ENCODE results near the gene RDM1.

RDM1 gene

DNA sequence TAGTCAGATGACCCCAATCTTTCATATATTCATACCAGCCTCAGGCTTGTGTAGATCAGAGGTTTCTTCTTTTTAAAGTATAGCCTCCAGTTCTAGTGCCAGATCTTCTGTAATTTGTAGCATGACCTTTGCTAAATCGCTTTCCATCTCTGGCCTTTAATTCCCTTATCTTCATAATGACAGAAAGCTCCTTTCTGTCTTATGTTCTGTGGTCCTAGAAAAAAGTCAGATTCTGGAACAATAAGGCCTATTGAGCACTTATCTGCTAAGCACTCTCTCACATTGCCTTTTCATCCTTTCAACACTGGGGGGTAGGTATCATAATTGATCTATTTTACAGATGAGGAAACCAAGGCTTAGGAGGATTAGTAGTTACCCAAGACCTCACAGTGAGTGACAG lies 41.5 kb upstream of the RDM1 start:
- DNase-seq, result no peak
- Histone ChIP-seq H3K79me2 (ENCODE audit: low read length) (no peaks in the 10 kb centered on the region), H3K27me3 (replicated peaks; ENCODE audit: insufficient read depth, low read length) (no peaks in the 10 kb centered on the region), H3K4me3 (ENCODE audit: low read length) (no peak overlapping the region), H2AFZ (ENCODE audit: low read length) (no peak overlapping the region), H3K4me1 (ENCODE audit: low read length) (peaks cover 15% of the 10 kb centered on the region), H3K4me2 (ENCODE audit: low read depth, low read length) (no peak overlapping the region), H3K36me3 (replicated peaks; ENCODE audit: insufficient read depth, low read length) (no peaks in the 10 kb centered on the region), H4K20me1 (ENCODE audit: insufficient read depth, low read length) (no peaks in the 10 kb centered on the region), H3K9me3 (replicated peaks; ENCODE audit: insufficient read depth, low read length) (no peaks in the 10 kb centered on the region), H3K27ac (ENCODE audit: low read length) (no peak overlapping the region), H3F3A (ENCODE audit: insufficient read depth, low read length) (no peaks in the 10 kb centered on the region), H3K9me2 (replicated peaks; ENCODE audit: insufficient read depth, low read length) (no peaks in the 10 kb centered on the region), H3K9ac (ENCODE audit: low read length) (no peak overlapping the region)
- TF ChIP-seq EZH2phosphoT487 (IDR thresholded peaks at IDR 0.05; ENCODE audit: low read length), result no peak

DNA sequence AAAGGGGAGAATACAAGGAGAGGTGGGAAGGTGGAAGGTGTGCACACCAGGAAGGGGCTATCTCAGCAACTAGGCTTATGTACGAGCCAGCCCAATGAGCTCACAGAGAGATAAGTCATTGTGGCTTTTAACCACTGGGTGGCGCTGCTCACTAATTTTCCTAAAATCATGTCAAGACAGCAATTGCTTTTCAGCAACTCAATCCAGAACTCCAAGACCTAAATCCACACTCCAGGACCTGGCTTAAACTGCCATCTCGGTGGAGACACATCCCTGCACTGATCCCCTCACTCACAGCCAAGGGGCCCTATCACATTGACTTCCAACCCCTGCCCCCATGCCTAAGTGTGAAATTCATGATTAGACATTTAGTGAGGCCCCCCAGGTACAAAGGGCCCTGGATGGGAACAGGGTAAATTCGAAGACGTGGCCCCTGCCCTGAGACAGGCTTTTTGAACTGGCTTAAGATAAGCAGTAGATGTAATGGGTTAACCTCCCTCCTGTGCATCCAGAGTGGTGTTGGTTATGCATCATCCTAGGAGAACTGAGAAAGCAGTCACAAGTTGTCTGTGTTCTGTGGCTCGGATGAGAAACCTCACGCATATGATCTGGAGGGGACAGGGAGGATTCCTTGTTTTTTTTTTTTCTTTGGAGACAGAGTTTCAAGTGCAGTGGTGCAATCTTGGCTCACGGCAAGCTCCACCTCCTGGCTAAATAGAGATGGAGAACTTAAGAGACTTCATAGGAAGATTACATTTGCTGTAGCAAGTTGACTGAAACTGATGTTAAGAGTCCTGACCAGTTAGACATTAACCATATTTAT lies 39.2 kb upstream of the RDM1 start:
- Histone ChIP-seq H2AFZ (ENCODE audit: low read length) (peak overlapping the region; percentile 42), H3K4me1 (ENCODE audit: low read length) (peaks cover 8% of the 10 kb centered on the region), H3K36me3 (replicated peaks; ENCODE audit: insufficient read depth, low read length) (no peaks in the 10 kb centered on the region), H3K4me3 (ENCODE audit: low read length) (no peak overlapping the region), H3K27me3 (replicated peaks; ENCODE audit: insufficient read depth, low read length) (no peaks in the 10 kb centered on the region), H4K20me1 (ENCODE audit: insufficient read depth, low read length) (no peaks in the 10 kb centered on the region), H3K27ac (ENCODE audit: low read length) (no peak overlapping the region), H3F3A (ENCODE audit: insufficient read depth, low read length) (no peaks in the 10 kb centered on the region), H3K9me2 (replicated peaks; ENCODE audit: insufficient read depth, low read length) (no peaks in the 10 kb centered on the region), H3K79me2 (ENCODE audit: low read length) (no peaks in the 10 kb centered on the region), H3K9me3 (replicated peaks; ENCODE audit: insufficient read depth, low read length) (no peaks in the 10 kb centered on the region), H3K9ac (ENCODE audit: low read length) (no peak overlapping the region), H3K4me2 (ENCODE audit: low read depth, low read length) (peak overlapping the region; percentile 28; the same call in 1 of the 2 replicates)
- DNase-seq, result peak; percentile 78
- TF ChIP-seq EZH2 (optimal IDR thresholded peaks at IDR 0.05; ENCODE audit: low read depth, low read length) (no peak), CTCF (IDR thresholded peaks at IDR 0.05; ENCODE audit: low read length) (peak; percentile 80)

GRCh38 chr17:35968520-35969054 lies 38.0 kb upstream of the RDM1 start:
- H2AFZ ChIP-seq (ENCODE audit: low read length), result no peak overlapping the region
- H3F3A ChIP-seq (ENCODE audit: insufficient read depth, low read length), result no peaks in the 10 kb centered on the region
- DNase-seq, result no peak
- H3K36me3 ChIP-seq (replicated peaks; ENCODE audit: insufficient read depth, low read length), result no peaks in the 10 kb centered on the region
- TF ChIP-seq EZH2 (optimal IDR thresholded peaks at IDR 0.05; ENCODE audit: low read depth, low read length), result no peak
- no peak for TF ChIP-seq EZH2phosphoT487 (IDR thresholded peaks at IDR 0.05; ENCODE audit: low read length)
- H3K27ac ChIP-seq (ENCODE audit: low read length), result no peak overlapping the region
- no peaks in the 10 kb centered on the region for H3K27me3 ChIP-seq (replicated peaks; ENCODE audit: insufficient read depth, low read length)
- H3K9me3 ChIP-seq (replicated peaks; ENCODE audit: insufficient read depth, low read length), result no peaks in the 10 kb centered on the region
- H3K4me2 ChIP-seq (ENCODE audit: low read depth, low read length), result no peak overlapping the region
- H3K4me1 ChIP-seq (ENCODE audit: low read length), result peaks cover 8% of the 10 kb centered on the region
- no peaks in the 10 kb centered on the region for H3K79me2 ChIP-seq (ENCODE audit: low read length)
- H4K20me1 ChIP-seq (ENCODE audit: insufficient read depth, low read length), result no peaks in the 10 kb centered on the region
- H3K4me3 ChIP-seq (ENCODE audit: low read length), result no peak overlapping the region
- no peak overlapping the region for H3K9ac ChIP-seq (ENCODE audit: low read length)
- H3K9me2 ChIP-seq (replicated peaks; ENCODE audit: insufficient read depth, low read length), result no peaks in the 10 kb centered on the region

DNA sequence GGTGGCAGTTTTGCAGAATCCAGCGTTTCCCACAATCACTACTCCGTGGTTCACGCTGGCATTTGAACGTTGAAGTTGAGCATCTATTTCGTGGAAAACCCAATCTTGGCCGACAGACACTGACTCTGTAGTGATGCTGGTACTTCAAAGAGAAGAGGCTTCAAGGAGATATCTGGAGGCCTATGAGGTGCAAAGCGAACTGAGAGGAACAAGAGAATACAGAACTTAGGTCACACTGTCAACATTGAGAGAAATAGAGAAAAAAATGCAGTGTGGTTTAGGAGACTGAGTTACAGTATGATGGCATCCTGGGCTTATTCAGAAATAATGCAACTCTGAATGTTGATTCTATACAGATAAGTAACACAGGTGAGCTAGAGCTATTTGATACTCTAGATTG lies 34.7 kb upstream of the RDM1 start:
- no peak for DNase-seq
- H3K27ac ChIP-seq (ENCODE audit: low read length), result no peak overlapping the region
- no peaks in the 10 kb centered on the region for H3K27me3 ChIP-seq (replicated peaks; ENCODE audit: insufficient read depth, low read length)

More for the DNA sequence above, 34.7 kb upstream of the RDM1 start:
- Histone ChIP-seq H3K9me2 (replicated peaks; ENCODE audit: insufficient read depth, low read length) (no peaks in the 10 kb centered on the region), H3K36me3 (replicated peaks; ENCODE audit: insufficient read depth, low read length) (no peaks in the 10 kb centered on the region), H3K4me2 (ENCODE audit: low read depth, low read length) (no peak overlapping the region), H4K20me1 (ENCODE audit: insufficient read depth, low read length) (no peaks in the 10 kb centered on the region), H3K9ac (ENCODE audit: low read length) (no peak overlapping the region), H3K9me3 (replicated peaks; ENCODE audit: insufficient read depth, low read length) (no peaks in the 10 kb centered on the region), H2AFZ (ENCODE audit: low read length) (no peak overlapping the region), H3F3A (ENCODE audit: insufficient read depth, low read length) (no peaks in the 10 kb centered on the region), H3K4me3 (ENCODE audit: low read length) (no peak overlapping the region), H3K4me1 (ENCODE audit: low read length) (peaks cover 7% of the 10 kb centered on the region), H3K79me2 (ENCODE audit: low read length) (no peaks in the 10 kb centered on the region)
- TF ChIP-seq CTCF (IDR thresholded peaks at IDR 0.05; ENCODE audit: low read length), result no peak
- TF ChIP-seq EZH2 (optimal IDR thresholded peaks at IDR 0.05; ENCODE audit: low read depth, low read length), result no peak
- TF ChIP-seq EZH2phosphoT487 (IDR thresholded peaks at IDR 0.05; ENCODE audit: low read length), result no peak

Measured in MM.1S (cell line).